Fibroblast of gingiva (primary cell): ENCODE measurements around the gene RXRA.

Source experiments
- DNase-seq: peaks from one replicate; pipeline ENCODE4 v3.0.0-alpha.2; 2011; ENCODE audit warnings: low read depth

Gene RXRA

GRCh38 chr9:134402182-134402581, 75.9 kb downstream of the RXRA start:
- DNase-seq, result no peak

- no peak for DNase-seq
Measured at GRCh38 chr9:134403292-134403681, 77.0 kb downstream of the RXRA start.

DNA sequence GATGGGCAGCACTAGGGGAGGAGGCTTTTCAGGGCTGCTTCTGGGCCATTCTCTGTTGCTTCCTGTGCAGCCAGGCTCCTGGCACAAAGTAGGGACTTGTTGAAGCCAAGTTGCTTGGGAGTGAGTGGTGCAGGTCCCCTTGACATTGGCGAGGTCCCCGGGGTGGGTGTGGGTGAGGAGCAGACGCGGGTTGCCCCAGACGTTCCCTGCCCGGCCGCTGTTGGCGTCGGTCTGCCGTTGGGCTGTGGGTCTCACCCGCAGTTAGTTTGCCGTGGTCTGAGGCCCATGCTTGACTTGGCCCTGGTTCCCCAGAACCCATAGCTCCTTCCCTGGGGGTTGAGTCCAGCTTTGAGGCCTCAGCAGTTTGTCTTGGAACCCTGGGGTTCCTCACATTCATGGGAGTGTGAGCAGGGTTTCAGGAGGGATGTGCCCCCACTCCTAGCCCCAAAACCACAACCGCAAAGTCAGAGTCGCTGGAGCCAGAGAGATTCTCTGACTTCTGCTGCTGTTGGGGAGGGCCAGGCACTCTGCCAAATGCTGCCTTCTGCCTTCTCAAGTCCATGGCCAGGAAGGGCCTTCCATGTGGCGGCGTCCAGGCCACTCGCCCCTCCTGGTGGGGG, 77.5 kb downstream of the RXRA start:
- DNase-seq, result peak; percentile 83

- no peak for DNase-seq
Measured at GRCh38 chr9:134404376-134405358, 78.4 kb downstream of the RXRA start.

DNA sequence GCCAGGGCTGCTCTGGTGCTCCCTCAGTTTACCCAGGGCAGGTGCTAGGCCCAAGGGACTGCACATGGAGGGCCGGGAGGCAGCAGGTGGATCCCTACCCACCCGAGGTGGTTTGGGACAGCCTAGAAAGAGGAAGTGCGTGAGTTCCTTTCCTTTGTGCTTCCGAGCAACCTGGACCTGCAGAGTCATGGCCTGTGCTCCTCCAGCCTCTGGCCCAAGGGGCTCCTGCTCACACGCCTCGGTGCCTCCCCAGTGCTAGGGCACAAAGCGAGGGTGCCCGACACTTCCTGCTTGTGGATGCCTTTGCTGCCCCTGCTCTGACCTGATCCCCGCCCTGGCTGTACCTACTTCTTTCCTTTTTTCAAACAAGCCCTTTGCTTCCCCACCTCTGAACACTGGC, 79.3 kb downstream of the RXRA start:
- DNase-seq, result no peak

DNA sequence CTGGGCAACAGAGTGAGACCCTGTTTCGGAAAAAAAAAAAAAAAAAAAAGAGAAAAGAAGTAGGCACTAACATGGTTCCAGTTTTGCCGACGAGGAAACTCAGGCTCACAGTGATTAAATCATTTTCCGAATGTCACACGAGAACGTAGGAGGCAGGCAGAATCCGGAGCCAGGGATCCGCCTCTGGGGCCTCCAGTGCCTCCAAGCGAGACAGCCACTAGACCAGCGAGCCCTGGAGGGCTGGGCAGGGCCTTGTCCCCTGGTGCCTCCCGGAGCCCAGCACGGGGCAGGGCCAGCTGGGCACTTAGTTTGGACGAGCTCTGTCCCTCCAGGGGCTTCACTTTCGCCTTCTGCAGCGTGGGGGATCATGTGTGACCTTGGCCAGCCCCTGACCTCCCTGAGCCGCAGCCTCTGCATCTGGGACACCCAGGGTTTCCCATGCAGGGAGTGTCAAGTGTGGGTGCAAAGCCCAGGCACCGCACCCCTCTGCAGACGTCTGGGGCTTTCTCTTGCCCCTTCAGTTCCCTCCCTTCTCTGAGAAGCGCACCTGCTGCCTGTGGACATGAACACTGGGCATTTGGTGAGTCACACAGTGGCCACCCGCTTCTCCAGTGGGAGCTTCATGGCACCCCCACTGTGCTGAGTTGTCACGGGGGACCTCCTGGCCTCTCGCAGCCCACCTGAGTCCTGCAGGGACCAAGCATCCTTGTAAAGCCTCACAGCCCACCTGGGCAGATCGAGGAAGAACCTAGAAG, 80.3 kb downstream of the RXRA start:
- peak; percentile 54 for DNase-seq

GRCh38 chr9:134407121-134407779, 81.0 kb downstream of the RXRA start:
- peak; percentile 94 for DNase-seq

DNA sequence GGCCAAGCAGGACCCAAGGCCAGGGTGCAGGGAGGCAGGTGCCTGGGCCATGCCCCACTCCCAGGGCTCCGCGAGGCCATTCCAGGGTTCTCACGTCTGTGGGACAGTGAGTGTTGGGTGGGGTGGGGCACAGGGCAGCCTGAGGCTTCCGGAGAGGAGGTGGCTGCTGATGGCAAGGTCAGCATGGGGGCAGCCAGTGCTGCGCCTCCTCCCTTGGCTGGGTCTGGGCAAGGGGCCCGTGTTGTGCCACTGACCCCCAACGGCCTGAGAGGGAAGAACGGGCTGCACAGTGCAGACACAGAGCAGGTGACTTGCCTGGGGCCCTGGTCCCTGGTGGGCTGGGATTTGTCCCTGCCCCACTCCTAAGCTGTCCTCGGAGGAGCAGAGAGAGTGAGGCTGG, 82.1 kb downstream of the RXRA start:
- no peak for DNase-seq

GRCh38 chr9:134408939-134409737, 82.9 kb downstream of the RXRA start:
- DNase-seq, result no peak

- DNase-seq, result peak; percentile 50
Measured at GRCh38 chr9:134410071-134410834, 84.0 kb downstream of the RXRA start.

GRCh38 chr9:134410835-134411217, 84.6 kb downstream of the RXRA start:
- DNase-seq, result no peak

DNA sequence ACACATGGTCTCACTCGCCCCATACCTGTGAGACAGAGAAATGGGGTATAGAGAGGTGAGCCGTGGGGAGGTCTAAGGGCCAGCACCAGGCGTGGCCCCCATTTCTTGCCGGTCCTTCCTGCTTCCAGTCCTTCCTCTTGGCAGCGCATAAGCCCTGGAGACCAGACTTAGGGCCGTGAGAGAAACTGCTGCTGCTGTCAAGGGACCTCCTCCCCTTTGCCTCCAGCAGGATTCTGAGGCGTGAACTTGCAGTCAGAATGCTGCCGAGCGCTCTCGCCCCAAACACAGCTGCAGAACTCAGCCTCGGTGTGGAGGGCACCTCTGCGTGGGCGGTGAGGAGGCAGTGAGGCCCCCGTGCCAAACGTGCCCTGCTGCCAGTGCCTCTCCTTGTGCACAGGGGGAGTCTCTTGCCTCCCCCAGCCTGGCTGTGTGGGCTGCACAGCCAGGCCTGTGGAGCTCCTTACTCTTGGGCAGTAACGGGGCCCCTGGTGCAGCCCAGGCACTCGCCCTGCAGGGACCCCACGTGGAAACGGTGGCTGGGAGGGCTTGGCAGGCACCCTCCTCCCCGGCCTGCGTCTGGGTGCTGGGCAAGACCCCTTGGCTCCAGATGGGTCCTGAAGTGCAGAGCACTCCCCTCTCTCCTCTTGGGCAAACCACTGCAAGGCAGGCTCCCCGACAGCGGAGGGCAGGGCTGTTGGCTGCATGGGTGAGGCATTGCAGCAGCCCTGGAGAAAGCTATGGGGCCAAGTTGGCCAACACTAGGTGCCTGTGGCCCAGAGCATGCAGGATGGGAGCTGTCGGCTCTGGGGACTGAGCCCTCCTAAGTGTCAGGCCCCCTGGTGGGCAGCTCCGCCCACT, 85.4 kb downstream of the RXRA start:
- no peak for DNase-seq

DNA sequence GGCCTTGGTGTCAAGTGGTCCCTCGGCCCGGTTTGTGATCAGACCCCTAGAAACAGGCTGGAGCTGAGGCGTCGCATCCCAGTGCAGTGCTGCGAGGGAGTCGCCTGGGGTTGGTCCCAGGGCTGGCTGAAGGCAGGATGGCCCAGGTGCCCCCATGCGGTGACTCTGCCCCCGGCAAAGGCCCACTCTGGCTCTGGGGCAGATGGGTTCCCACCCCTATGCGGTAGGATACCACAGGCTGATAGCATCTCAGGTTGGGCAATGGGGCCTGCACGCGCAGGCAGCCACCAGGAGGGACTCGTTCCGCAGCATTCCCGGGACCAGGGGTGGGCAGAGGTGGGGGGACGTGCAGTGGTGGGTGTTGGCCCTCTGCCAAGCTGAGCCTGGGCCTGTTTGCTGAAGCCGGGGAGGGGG, 86.0 kb downstream of the RXRA start:
- DNase-seq, result no peak

- DNase-seq, result no peak
Measured at GRCh38 chr9:134413112-134413715, 87.0 kb downstream of the RXRA start.

DNA sequence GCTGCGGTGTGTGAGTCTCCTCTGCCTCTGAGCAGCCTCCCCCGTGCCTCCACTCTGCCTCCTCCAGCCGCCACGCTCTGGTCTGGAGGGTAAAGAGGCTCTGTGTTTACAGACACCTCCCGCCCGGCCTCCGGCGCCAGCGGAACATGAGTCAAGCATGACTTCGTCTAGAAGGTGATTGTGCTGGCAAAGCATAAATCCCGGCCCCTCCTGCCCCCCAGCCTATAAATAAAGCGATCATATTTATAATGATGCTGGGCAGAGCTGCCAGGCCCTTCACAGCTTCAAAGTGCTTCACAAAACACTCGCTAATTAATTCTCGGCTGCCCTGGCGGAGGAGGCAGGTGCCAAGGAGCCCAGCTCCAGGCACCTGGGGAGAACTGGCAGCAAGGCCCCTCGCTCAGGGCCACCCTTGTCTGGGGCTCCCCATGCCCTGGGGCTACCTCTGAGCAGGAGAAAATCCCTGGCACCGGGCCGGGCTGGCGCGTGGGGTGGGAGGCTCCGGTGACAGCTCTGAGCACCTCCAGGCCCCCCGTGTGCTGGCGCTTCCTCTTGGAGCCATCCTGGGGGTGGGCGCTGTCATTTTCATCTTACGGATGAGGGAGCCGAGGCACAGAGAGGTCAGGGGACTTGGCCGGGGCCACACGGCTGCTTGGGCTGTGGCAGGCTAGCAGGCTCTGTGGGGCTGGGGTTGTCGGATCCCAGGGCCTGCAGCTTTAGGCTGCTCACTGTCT, 87.8 kb downstream of the RXRA start:
- peak; percentile 57 for DNase-seq

- no peak for DNase-seq
Measured at GRCh38 chr9:134414900-134415425, 88.7 kb downstream of the RXRA start.

- DNase-seq, result no peak
Measured at GRCh38 chr9:134416385-134417015, 90.2 kb downstream of the RXRA start.

DNA sequence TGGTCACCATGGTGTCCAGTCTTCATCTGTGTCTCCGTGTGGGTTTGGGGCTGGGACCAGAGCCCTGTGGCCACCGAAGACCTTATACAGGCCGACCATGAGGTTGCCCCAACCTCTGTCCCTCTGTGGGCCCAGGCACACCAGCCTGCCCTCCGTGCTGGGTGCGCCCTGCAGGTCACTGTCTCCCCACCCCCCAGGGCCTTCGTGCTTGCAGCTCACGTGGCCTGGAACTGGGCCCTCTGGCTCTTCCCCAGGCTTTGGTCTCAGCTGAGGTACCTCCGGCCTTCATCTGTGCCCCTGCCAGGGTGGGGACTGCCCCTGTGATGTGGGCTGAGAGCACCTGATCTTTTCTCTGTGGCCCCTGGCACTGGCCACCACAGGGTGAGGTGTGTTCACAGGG, 92.1 kb downstream of the RXRA start:
- DNase-seq, result no peak
